ENCODE data around the gene LBHD2.

DNA sequence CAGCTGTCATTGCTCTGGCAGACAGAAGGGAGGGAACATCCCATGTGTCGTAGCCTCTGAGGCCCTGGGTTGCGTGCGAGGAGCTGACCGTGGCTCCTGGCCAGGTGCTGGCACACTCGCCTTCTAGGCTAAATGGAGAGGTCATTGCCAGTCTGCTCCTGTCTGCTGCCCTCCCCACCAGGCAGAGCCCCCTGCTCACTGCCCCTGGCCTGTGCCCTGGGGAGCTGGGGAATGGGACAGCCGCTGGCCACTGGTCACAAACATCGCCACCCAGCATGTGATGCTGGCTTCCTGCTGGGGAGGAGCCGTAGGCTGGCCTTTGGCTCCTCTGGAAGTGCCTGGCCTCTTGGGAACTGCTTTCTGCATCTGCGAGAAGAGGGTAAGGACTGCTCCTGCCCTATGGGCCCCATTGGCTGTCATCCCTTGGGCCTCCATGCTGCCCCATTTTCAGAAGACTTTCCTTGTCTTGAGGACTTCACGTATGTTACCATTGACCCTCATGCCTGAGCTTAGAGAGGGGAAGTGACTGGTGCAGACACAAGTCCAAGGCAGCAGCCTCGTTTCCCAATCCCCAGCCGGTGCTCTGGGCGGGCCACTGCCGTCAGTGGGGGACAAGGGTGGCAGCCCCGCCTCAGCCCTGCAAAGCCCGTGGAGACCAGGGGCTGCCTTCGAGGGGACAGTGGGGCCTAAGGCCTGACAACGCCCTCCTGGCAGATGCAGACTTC lies 37.3 kb downstream of the LBHD2 start:
- no peak for TF ChIP-seq POLR2A (IDR thresholded peaks at IDR 0.05)
- no peak for TF ChIP-seq CTCF (IDR thresholded peaks at IDR 0.05)

Measured in thyroid gland (tissue), 4 donors.